GM18517 (cell line): ENCODE results near the gene IL12A.

Experiments
- ATAC-seq: cut with Tn5 transposase; IDR thresholded peaks from one replicate; pipeline ENCODE4 v1.9.1; 2021; ENCODE audit warnings: mild to moderate bottlenecking, moderate library complexity; ENCODE audit not compliant: unreplicated experiment

IL12A gene

GRCh38 chr3:159988617-159989271, at the start of gene IL12A:
TSS of gene IL12A (plus strand) at chr3:159988835.
- ATAC-seq: peak; percentile 95

GRCh38 chr3:159941038-159942000, 47.3 kb upstream of the IL12A start:
- ATAC-seq: peak; percentile 56

GRCh38 chr3:159944781-159945180, 43.9 kb upstream of the IL12A start:
- no peak for ATAC-seq

- no peak for ATAC-seq
These were observed 42.7 kb upstream of the IL12A start for GRCh38 chr3:159945930-159946329.

GRCh38 chr3:159947220-159947619, 41.4 kb upstream of the IL12A start:
- no peak for ATAC-seq

GRCh38 chr3:159948429-159949144, 40.0 kb upstream of the IL12A start:
- ATAC-seq: no peak

GRCh38 chr3:159950156-159950898, 38.3 kb upstream of the IL12A start:
- peak; percentile 89 for ATAC-seq

- ATAC-seq: no peak
These were observed 37.1 kb upstream of the IL12A start for GRCh38 chr3:159951540-159951939.

- no peak for ATAC-seq
These were observed 35.1 kb upstream of the IL12A start for GRCh38 chr3:159953325-159954085.

GRCh38 chr3:159960188-159961148, 28.2 kb upstream of the IL12A start:
- no peak for ATAC-seq

- ATAC-seq: peak; percentile 100
These were observed 24.3 kb upstream of the IL12A start for GRCh38 chr3:159964166-159964973.

GRCh38 chr3:159971311-159971710, 17.3 kb upstream of the IL12A start:
- no peak for ATAC-seq

- ATAC-seq: no peak
These were observed 11.3 kb upstream of the IL12A start for GRCh38 chr3:159977295-159977694.

GRCh38 chr3:159978353-159978752, 10.3 kb upstream of the IL12A start:
- peak; percentile 95 for ATAC-seq

- ATAC-seq: no peak
These were observed 9.5 kb upstream of the IL12A start for GRCh38 chr3:159978918-159979703.

- ATAC-seq: no peak
These were observed 6.1 kb upstream of the IL12A start for GRCh38 chr3:159982442-159982974.

GRCh38 chr3:159987291-159987711, 1.3 kb upstream of the IL12A start:
- no peak for ATAC-seq
